Measurements from ENCODE around the gene NBEAL1.

GRCh38 chr2:203030991-203031390, 16.3 kb downstream of the NBEAL1 start:
- TF ChIP-seq GATA3 (IDR thresholded peaks at IDR 0.05; ENCODE audit: low read depth, low read length) (no peak), GATA2 (IDR thresholded peaks at IDR 0.05; ENCODE audit: low read depth, low read length) (no peak)

Measured in SH-SY5Y (cell line).